Body of pancreas (tissue), 4 donors: ENCODE results near the gene MED16. TPM values are rescaled to one million over a fixed set of nuclear protein-coding genes. Genes with fewer than 3 reads are reported as not detected.

Source experiments
- ATAC-seq: fragments of 150-250 bp; one replicate; pipeline ENCODE4 v1.9.1; 2016
- DNase-seq, 4 donors: peaks; one replicate each; pipeline ENCODE4 v3.0.0-alpha.2; 2019
- H3K27ac ChIP-seq, 4 donors: fragments of 200-600 bp; sonication (generic); 1 replicate in 3 of 4; 2 replicates in 1 of 4; pipeline versions ENCODE4 v1.5.1 to v1.6.1; 2016 to 2019; ENCODE audit warnings: mild to moderate bottlenecking in 1 of 4, mixed read lengths in 1 of 4, moderate library complexity in 1 of 4
- H3K27me3 ChIP-seq, 2 donors: fragments of 200-600 bp; sonication (generic); one replicate each; pipeline ENCODE4 v1.6.0; 2016; ENCODE audit warnings: mild to moderate bottlenecking in 1 of 2
- H3K36me3 ChIP-seq, 2 donors: fragments of 200-600 bp; sonication (generic); replicated peaks in 1 of 2; 2 replicates each; pipeline ENCODE4 v1.5.1; 2016; ENCODE audit warnings: low read depth in 2 of 2; ENCODE audit not compliant: insufficient read depth in 1 of 2
- H3K4me1 ChIP-seq: fragments of 200-600 bp; sonication (generic); one replicate; pipeline ENCODE4 v1.6.0; 2016
- H3K4me3 ChIP-seq, 2 donors: fragments of 200-600 bp; sonication (generic); 1 replicate in 1 of 2; 2 replicates in 1 of 2; pipeline ENCODE4 v1.5.1; 2016 to 2019
- H3K9me3 ChIP-seq, 3 donors: fragments of 200-600 bp; sonication (generic); 1 replicate in 2 of 3; 2 replicates in 1 of 3; pipeline ENCODE4 v1.5.1; 2016
- CTCF ChIP-seq, 7 experiments: fragments of 450-650 bp in 4 of 7; fragments of 200-600 bp in 3 of 7; sonication (generic) in 3 of 7; IDR thresholded peaks; one replicate each; pipeline ENCODE4 v1.5.1; 2016 to 2019; ENCODE audit warnings: antibody characterized with exemption in 7 of 7
- POLR2A ChIP-seq, 3 donors: fragments of 450-650 bp; IDR thresholded peaks; one replicate each; pipeline ENCODE4 v1.6.1; 2016; ENCODE audit warnings: antibody characterized with exemption in 3 of 3, mild to moderate bottlenecking in 2 of 3
- WGBS, 2 donors: methylation state at CpG; one replicate each; pipeline ENCODE4 v1.1.5; 2017; 5-methylcytosine and 5-hydroxymethylcytosine counted together
- intact Hi-C: fragments of 100-400 bp; cut with DNase I; formaldehyde crosslinking; loops from one replicate; pipeline ENCODE4 v1.15.1; 2023
- total RNA-seq, 2 donors: library from RNA; depleted of rRNA; stranded (reverse); fragments of >200 nt; gene quantifications; one replicate each; pipeline ENCODE4 v1.1.0, GENCODE V29; 2016

The MED16 gene
- total RNA-seq, 2 donors from 2014 or later, result 35.0 to 49.8 TPM

GRCh38 chr19:911197-912033, 18.4 kb upstream of the MED16 start:
- 93 to 95% methylated on average over 31 to 44 of the region's 54 CpGs for WGBS, 2 donors
- Histone ChIP-seq H3K9me3 (no peaks in the 10 kb centered on the region), H3K36me3 (no peaks in the 10 kb centered on the region), H3K4me1 (peaks cover 22% of the 10 kb centered on the region), H3K4me3 (no peak overlapping the region), H3K27me3 (no peaks in the 10 kb centered on the region), H3K27ac (peak overlapping the region in 1 of 4 donors; percentile 26)
- intact Hi-C loops, result no loop called here
- ATAC-seq, result no peak
- TF ChIP-seq POLR2A (IDR thresholded peaks at IDR 0.05), result no peak
- TF ChIP-seq CTCF (IDR thresholded peaks at IDR 0.05), result no peak
- no peak for DNase-seq

DNA sequence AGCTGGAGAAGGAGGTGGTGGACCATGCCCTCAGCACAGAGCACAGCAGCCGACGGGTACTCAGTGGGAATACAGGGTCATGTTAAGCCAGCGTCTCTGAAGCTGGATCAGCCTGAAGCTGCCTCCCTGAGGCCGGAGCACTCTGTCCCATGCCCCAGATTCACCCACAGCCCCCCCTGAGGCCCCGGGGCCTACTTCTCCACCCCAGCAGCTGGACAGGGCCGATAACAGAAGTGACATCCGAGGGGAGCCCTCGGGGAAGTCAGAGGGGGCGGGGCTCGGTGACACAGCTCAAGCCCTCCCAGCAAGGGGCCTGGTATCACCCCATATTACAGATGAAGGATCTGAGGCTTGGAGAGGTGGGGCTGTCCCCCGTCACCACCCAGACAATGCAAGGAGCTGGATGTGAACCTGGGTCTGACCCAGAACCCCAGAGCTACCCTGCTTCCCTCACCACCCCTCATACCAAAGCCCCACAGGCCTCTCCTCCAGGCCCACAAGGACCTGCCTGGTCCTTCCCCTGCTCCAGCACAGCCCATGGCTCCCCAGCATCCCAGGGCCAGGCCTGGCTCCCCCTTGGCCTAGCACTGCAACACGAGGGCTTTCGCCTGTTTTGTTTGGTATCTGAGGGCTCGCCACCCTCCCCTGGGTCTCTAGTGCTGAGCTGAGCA, 14.3 kb upstream of the MED16 start:
- H3K27me3 ChIP-seq, result no peaks in the 10 kb centered on the region
- TF ChIP-seq POLR2A (IDR thresholded peaks at IDR 0.05) (no peak), CTCF (IDR thresholded peaks at IDR 0.05) (no peak)
- H3K27ac ChIP-seq, result no peak overlapping the region
- H3K9me3 ChIP-seq, result no peaks in the 10 kb centered on the region
- H3K4me1 ChIP-seq, result peaks cover 27% of the 10 kb centered on the region
- H3K4me3 ChIP-seq, result no peak overlapping the region
- no peak for ATAC-seq
- no peak for DNase-seq
- 66 to 80% methylated on average over 7 to 14 of the region's 14 CpGs for WGBS, 2 donors
- H3K36me3 ChIP-seq, result no peaks in the 10 kb centered on the region
- intact Hi-C loops, result no loop called here

DNA sequence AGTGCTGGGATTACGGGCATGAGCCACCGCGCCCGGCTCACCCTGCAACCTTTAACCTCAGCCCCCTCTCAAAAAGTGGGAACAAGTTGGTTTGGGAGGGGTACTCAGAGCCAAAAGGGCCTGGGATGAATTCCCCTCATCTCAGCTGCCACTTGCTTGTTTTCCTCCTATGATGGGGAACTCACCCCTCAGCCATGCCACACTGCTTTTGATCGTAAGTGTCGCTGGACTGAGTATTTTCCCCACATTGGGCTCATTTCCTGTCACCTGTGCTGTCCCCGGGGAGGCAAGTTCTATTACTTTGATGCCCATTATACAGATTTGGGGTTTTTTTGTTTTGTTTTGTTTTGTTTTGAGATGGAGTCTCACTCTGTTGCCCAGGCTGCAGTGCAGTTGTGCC, 13.5 kb upstream of the MED16 start:
- no peak for DNase-seq
- peaks cover 27% of the 10 kb centered on the region for H3K4me1 ChIP-seq

GRCh38 chr19:904545-904944, 11.6 kb upstream of the MED16 start:
- no peaks in the 10 kb centered on the region for H3K27me3 ChIP-seq
- no peak for TF ChIP-seq POLR2A (IDR thresholded peaks at IDR 0.05)
- no peak for TF ChIP-seq CTCF (IDR thresholded peaks at IDR 0.05)
- H3K9me3 ChIP-seq, result no peaks in the 10 kb centered on the region
- peak overlapping the region in 3 of 4 donors; percentile 69 to 78 (median 77) for H3K27ac ChIP-seq
- no peak for ATAC-seq
- no peak overlapping the region for H3K4me3 ChIP-seq
- no peak for DNase-seq
- peaks cover 23% of the 10 kb centered on the region for H3K4me1 ChIP-seq
- intact Hi-C loops, result no loop called here
- WGBS, 2 donors, result 90 to 91% methylated on average over 8 of the region's 8 CpGs
- H3K36me3 ChIP-seq, result no peaks in the 10 kb centered on the region

More for the DNA sequence above, 13.5 kb upstream of the MED16 start:
- no peaks in the 10 kb centered on the region for H3K9me3 ChIP-seq
- intact Hi-C loops, result no loop called here
- H3K4me3 ChIP-seq, result no peak overlapping the region
- no peaks in the 10 kb centered on the region for H3K36me3 ChIP-seq
- no peak for ATAC-seq
- H3K27ac ChIP-seq, result no peak overlapping the region
- WGBS, 2 donors, result 89 to 98% methylated on average over 7 of the region's 7 CpGs
- TF ChIP-seq POLR2A (IDR thresholded peaks at IDR 0.05) (no peak), CTCF (IDR thresholded peaks at IDR 0.05) (no peak)
- no peaks in the 10 kb centered on the region for H3K27me3 ChIP-seq
